Motor neuron (in vitro differentiated cells): Measurements from ENCODE around the gene DUSP2. TPM values are rescaled to one million over a fixed set of nuclear protein-coding genes. Genes with fewer than 3 reads are reported as not detected.

Experiments used
- ATAC-seq, 8 experiments: fragments of 200-7000 bp; cut with Tn5 transposase; replicated peaks in 6 of 8; 2 replicates each; pipeline ENCODE4 v1.8.0; 2021; ENCODE audit warnings: mild to moderate bottlenecking in 8 of 8, moderate library complexity in 8 of 8
- H3K27ac ChIP-seq, 2 donors: fragments of 250-450 bp; sonication (Bioruptor Pico); 2 replicates each; pipeline ENCODE4 v1.9.0; 2021; ENCODE audit warnings: antibody characterized with exemption in 2 of 2, mild to moderate bottlenecking in 2 of 2, moderate library complexity in 1 of 2
- H3K4me1 ChIP-seq, 2 donors: fragments of 250-450 bp; sonication (Bioruptor Pico); replicated peaks in 1 of 2; 2 replicates each; pipeline ENCODE4 v1.6.1; 2021; ENCODE audit warnings: antibody characterized with exemption in 2 of 2, mild to moderate bottlenecking in 2 of 2, moderate library complexity in 1 of 2
- H3K4me3 ChIP-seq, 5 donors: fragments of 250-450 bp; sonication (Bioruptor Pico); 2 replicates each; pipeline ENCODE4 v1.9.0; 2021; ENCODE audit warnings: antibody characterized with exemption in 5 of 5, mild to moderate bottlenecking in 5 of 5, moderate library complexity in 4 of 5
- WGBS, 10 experiments: fragments of 450-650 bp; shearing (Covaris generic); methylation state at CpG; one replicate each; pipeline ENCODE4 v1.0.0; 2022; 5-methylcytosine and 5-hydroxymethylcytosine counted together
- in situ Hi-C, 9 experiments: fragments of 400-800 bp; cut with MboI; loops; one replicate each; pipeline ENCODE4 v1.15.0; 2021; ENCODE audit warnings: low sequenced_read_pairs in 9 of 9, low pct_unique_long_range_greater_than_20kb in 2 of 9; ENCODE audit not compliant: unreplicated experiment in 9 of 9
- total RNA-seq, 8 experiments: library from RNA; unstranded; fragments of 300-600 nt; gene quantifications; 2 replicates each; pipeline versions ENCODE4 v1.2.3 to v1.2.4, GENCODE V29; 2022

DUSP2 gene
- total RNA-seq, 8 experiments from 2014 or later, result 0.36 to 6.1 (median 1.1) TPM

GRCh38 chr2:96158554-96158940, 13.3 kb upstream of the DUSP2 start:
- H3K4me1 ChIP-seq, result peaks cover under 1 to 2% of the 10 kb centered on the region in 2 donors
- 60 to 100% (median 80%) methylated on average over 1 to 2 of the region's 14 CpGs; no CpG with 5 or more reads in 7 of the 10 experiments for WGBS, 10 experiments
- in situ Hi-C loops, result no loop called here
- no peak overlapping the region for H3K27ac ChIP-seq
- ATAC-seq, result peak in 3 of 8 experiments; percentile 7 to 26 (median 9)
- H3K4me3 ChIP-seq, result no peak overlapping the region

- H3K4me3 ChIP-seq, result no peak overlapping the region
- H3K4me1 ChIP-seq, result peaks cover 7 to 9% of the 10 kb centered on the region in 2 donors
- in situ Hi-C loops, result no loop called here
- no peak overlapping the region for H3K27ac ChIP-seq
- peak in 6 of 8 experiments; percentile 14 to 74 (median 32) for ATAC-seq
- 12 to 80% (median 57%) methylated on average over 1 to 3 of the region's 19 CpGs; no CpG with 5 or more reads in 6 of the 10 experiments for WGBS, 10 experiments
These were observed 12.7 kb upstream of the DUSP2 start for GRCh38 chr2:96157649-96158553.

- no peak overlapping the region for H3K27ac ChIP-seq
- no peak for ATAC-seq
- WGBS, 10 experiments, result 17 to 100% methylated on average over 1 of the region's 5 CpGs; no CpG with 5 or more reads in 8 of the 10 experiments
- in situ Hi-C loops, result no loop called here
- peaks cover 15 to 17% of the 10 kb centered on the region in 2 donors for H3K4me1 ChIP-seq
- no peak overlapping the region for H3K4me3 ChIP-seq
These were observed 11.8 kb upstream of the DUSP2 start for GRCh38 chr2:96156926-96157648.

GRCh38 chr2:96156011-96156820, 11.0 kb upstream of the DUSP2 start:
- Histone ChIP-seq H3K27ac (no peak overlapping the region), H3K4me3 (no peak overlapping the region), H3K4me1 (peaks cover 17 to 18% of the 10 kb centered on the region in 2 donors)
- WGBS, 10 experiments, result 40 to 100% (median 93%) methylated on average over 1 to 3 of the region's 10 CpGs; no CpG with 5 or more reads in 5 of the 10 experiments
- in situ Hi-C loops, result no loop called here
- ATAC-seq, result no peak

GRCh38 chr2:96154506-96155380, 9.5 kb upstream of the DUSP2 start:
- Histone ChIP-seq H3K27ac (no peak overlapping the region), H3K4me3 (no peak overlapping the region), H3K4me1 (peaks cover 17 to 18% of the 10 kb centered on the region in 2 donors)
- 60 to 100% (median 100%) methylated on average over 1 to 2 of the region's 16 CpGs; no CpG with 5 or more reads in 7 of the 10 experiments for WGBS, 10 experiments
- in situ Hi-C loops, result no loop called here
- no peak for ATAC-seq

- ATAC-seq, result no peak
- in situ Hi-C loops, result no loop called here
These were observed 8.8 kb upstream of the DUSP2 start for GRCh38 chr2:96153991-96154431.

GRCh38 chr2:96153291-96153713, 8.1 kb upstream of the DUSP2 start:
- no peak for ATAC-seq
- Histone ChIP-seq H3K27ac (peak overlapping the region; percentile 51 to 70), H3K4me3 (no peak overlapping the region), H3K4me1 (peaks cover 29 to 30% of the 10 kb centered on the region in 2 donors)
- in situ Hi-C loops, result no loop called here
- WGBS, 10 experiments, result 100% methylated on average over 1 of the region's 7 CpGs; no CpG with 5 or more reads in 9 of the 10 experiments

More at GRCh38 chr2:96153991-96154431, 8.8 kb upstream of the DUSP2 start:
- Histone ChIP-seq H3K4me1 (peaks cover 22% of the 10 kb centered on the region in 2 donors), H3K4me3 (no peak overlapping the region), H3K27ac (no peak overlapping the region)
- 90 to 100% (median 90%) methylated on average over 1 to 4 of the region's 7 CpGs; no CpG with 5 or more reads in 7 of the 10 experiments for WGBS, 10 experiments

- H3K27ac ChIP-seq, result peak overlapping the region; percentile 51 to 70
- WGBS, 10 experiments, result 43 to 100% (median 57%) methylated on average over 3 to 5 of the region's 13 CpGs; no CpG with 5 or more reads in 6 of the 10 experiments
- ATAC-seq, result peak in 3 of 8 experiments; percentile 1 to 14 (median 13)
- in situ Hi-C loops, result no loop called here
- H3K4me3 ChIP-seq, result no peak overlapping the region
- H3K4me1 ChIP-seq, result peaks cover 35 to 37% of the 10 kb centered on the region in 2 donors
These were observed 7.3 kb upstream of the DUSP2 start for GRCh38 chr2:96152304-96153161.

GRCh38 chr2:96151595-96152303, 6.5 kb upstream of the DUSP2 start:
- Histone ChIP-seq H3K4me3 (no peak overlapping the region), H3K4me1 (peaks cover 36 to 44% of the 10 kb centered on the region in 2 donors), H3K27ac (peak overlapping the region; percentile 51 to 70)
- in situ Hi-C loops, result no loop called here
- whole genome bisulfite sequencing, 10 experiments, result 40 to 100% (median 74%) methylated on average over 1 to 6 of the region's 9 CpGs; no CpG with 5 or more reads in 3 of the 10 experiments
- ATAC-seq, result no peak

- in situ Hi-C loops, result no loop called here
These were observed 5.8 kb upstream of the DUSP2 start for GRCh38 chr2:96150791-96151594.

More at GRCh38 chr2:96150791-96151594, 5.8 kb upstream of the DUSP2 start:
- 73 to 96% (median 80%) methylated on average over 1 to 8 of the region's 14 CpGs; no CpG with 5 or more reads in 5 of the 10 experiments for WGBS, 10 experiments
- Histone ChIP-seq H3K4me1 (peaks cover 40 to 52% of the 10 kb centered on the region in 2 donors), H3K27ac (no peak overlapping the region), H3K4me3 (no peak overlapping the region)
- no peak for ATAC-seq
